GM18517 (cell line): ENCODE results near the gene C3.
"Not testable (repeated sequence)": the region's sequence is repeated elsewhere in the genome, so short reads cannot be mapped to it uniquely, and the experiment has no call there.

Experiments used
- ATAC-seq: cut with Tn5 transposase; IDR thresholded peaks from one replicate; pipeline ENCODE4 v1.9.1; 2021; ENCODE audit warnings: mild to moderate bottlenecking, moderate library complexity; ENCODE audit not compliant: unreplicated experiment

The C3 gene

DNA sequence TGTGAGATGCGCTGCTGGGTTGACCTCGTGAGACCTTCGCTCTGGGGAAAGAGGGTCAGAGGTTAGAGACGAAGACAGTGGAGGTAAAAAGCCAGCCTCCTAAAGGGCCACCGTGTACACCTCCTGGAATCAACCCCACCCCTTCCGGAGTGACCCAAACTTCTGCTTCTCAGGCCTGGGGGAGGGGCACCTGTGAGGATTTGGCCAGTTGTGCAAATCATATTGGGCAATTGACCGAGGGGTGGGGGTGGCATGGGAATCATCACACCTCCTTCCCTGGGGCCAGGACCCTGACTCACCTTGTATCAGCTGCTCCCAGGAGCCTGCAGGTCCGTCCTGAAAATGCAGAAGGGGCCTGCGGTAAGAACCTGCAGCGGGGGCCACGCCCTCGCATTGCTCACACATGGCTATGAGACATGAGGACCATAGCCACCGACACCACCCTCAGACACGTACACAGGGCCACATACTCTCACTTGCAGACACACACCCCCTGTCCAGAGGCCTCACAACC, 53.3 kb downstream of the C3 start:
- ATAC-seq = no peak

- no peak for ATAC-seq
Observed at GRCh38 chr19:6664916-6665315, 55.5 kb downstream of the C3 start.

GRCh38 chr19:6663236-6664201, 56.9 kb downstream of the C3 start:
- no peak for ATAC-seq

GRCh38 chr19:6662702-6663101, 57.7 kb downstream of the C3 start:
- no peak for ATAC-seq

DNA sequence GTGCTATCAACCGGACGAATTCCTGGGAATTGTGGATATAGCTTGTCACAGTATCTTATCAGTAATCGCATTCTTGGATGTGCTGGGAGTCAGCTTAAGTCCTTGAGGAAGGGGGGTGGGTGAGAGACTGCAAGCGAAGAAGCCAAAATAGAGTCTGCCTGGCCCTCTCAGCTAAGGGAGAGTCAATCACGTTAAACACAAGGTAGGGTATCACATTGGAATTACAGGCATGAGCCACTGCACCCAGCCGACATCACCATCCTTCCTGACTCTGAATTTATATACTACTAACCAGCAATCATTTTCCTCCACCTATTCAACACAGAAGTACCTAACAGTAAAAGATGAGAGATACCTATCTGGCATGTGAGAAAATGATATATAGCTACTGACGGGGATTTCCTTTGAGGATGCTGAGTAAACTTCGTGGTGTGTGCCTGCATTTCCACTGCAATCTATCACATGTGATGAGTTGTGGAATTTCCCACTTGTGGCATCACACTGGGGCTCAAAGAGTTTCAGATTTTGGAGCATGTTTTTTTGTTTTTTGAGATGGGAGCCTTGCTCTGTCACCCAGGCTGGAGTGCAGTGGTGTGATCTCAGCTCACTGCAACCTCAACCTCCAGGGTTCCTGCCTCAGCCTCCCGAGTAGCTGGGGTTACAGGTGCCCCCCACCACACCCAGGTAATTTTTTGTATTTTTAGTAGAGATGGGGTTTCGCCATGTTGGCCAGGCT, 58.8 kb downstream of the C3 start:
- not testable (repeated sequence) for ATAC-seq

GRCh38 chr19:6660930-6661329, 59.5 kb downstream of the C3 start:
- ATAC-seq = no peak

- ATAC-seq = not testable (repeated sequence)
Observed at GRCh38 chr19:6656390-6656789, 64.1 kb downstream of the C3 start.

GRCh38 chr19:6654347-6655310, 65.8 kb downstream of the C3 start:
- ATAC-seq = no peak

GRCh38 chr19:6652805-6653094, 67.7 kb downstream of the C3 start:
- no peak for ATAC-seq

DNA sequence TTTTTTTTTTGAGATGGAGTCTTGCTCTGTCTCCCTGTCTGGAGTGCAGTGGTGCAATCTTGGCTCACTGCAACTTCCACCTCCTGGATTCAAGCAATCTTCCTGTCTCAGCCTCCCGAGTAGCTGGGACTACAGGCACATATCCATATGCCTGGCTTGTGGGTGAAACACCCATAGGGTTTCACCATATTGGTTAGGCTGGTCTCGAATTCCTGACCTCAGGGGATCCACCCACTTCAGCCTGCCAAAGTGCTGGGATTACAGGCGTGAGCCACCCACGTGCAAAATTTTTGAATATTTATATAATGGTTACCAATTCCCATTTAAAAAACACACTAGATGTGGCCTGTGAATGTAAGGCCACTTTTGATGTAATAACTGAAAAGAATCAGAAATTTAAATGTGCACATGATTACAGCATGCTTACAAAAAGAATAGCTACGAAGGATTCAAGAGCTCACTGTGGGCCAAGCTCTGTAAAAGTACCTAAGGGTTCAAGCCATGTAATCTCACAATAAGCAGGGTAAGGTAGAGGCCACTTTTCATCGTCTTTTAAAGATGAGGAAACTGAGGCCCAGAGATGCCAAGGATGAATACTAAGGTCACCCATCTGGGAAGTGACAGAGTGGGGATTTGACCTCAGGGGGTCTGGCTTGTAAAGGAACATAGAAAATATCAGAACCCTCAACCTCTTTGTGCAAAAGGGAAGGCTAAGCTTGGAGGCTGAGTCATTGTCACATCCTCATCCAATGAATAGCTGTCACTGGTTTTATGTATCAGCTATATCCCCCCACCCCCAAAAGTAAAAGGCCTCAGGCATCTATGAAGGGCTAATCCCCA, 68.3 kb downstream of the C3 start:
- ATAC-seq = no peak

DNA sequence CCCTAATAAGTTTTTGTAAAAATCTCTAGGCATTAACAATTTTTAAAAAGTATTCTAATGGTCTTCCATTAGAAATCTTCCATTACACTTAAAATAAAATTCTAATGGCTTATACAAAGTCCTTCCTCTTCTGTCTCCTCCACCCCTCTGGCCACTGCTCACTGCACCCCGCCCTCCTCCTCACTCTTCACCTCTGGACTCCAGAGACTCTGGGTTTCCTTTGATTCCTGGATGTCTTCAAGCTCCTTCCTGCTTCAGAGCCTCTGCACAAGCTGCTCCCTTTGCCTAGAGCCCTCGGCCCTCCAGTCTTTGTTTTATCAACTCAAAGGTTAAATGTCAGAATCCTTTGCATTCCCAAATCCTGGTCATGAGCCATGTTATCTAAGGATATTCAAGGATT, 71.3 kb downstream of the C3 start:
- ATAC-seq = no peak

DNA sequence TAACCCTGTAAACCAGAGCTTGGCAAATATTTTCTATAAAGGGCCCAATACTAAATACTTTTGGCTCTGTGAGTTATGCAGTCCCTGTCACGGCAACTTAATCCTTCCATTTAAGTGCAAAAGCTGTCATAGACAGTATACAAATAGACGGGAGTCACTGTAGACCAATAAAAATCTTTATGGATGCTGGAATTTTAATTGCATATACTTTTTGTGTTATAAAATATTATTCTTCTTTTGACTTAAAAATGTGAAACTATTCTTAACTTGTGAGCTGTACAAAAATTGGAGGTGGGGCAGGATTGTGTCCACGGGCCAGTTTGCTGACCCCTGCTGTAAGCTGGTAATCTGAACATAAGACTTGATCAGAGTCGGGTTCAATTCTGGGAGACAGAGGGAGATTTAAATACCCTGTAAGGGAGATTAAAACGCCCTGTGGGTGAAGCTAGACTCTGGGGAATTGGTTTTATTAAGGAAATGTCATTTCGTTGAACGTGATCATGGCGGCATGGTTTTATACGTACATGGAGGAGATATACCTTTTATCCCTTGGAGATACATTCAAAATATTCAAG, 72.2 kb downstream of the C3 start:
- no peak for ATAC-seq

DNA sequence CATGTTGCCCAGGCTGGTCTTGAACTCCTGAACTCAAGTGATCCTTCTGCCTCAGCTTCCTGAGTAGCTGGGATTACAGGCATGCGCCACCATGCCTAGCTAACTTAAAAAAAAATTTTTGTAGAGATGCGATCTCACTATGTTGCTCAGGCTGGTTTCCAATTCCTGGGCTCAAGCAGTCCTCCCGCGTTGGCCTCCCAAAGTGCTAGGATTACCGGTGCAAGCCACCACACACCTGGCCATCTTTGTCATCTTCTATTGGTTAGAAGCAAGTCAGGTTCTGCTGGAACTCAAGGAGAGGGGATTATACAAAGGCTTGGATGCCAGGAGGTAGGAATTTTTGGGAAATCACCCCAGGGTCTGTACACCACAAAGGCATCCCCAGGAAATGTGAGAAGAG, 75.7 kb downstream of the C3 start:
- ATAC-seq = no peak

DNA sequence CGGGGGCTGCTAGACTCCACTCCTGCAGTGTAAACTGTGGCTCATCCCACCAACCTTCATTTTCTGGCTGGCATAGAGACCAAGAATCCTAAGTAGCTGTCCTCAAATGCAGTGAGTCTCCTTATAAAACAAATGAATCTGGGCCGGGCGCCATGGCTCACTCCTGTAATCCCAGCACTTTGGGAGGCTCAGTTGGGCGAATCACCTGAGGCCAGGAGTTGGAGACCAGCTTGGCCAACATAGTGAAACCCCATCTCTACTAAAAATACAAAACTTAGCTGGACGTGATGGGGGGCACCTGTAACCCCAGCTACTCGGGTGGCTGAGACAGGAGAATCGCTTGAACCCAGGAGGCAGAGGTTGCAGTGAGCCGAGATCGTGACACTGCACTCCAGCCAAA, 80.1 kb downstream of the C3 start:
- ATAC-seq = not testable (repeated sequence)

GRCh38 chr19:6639439-6639838, 81.0 kb downstream of the C3 start:
- ATAC-seq = no peak

- ATAC-seq = not testable (repeated sequence)
Observed at GRCh38 chr19:6633456-6633813, 87.0 kb downstream of the C3 start.

- not testable (repeated sequence) for ATAC-seq
Observed at GRCh38 chr19:6632747-6633455, 87.5 kb downstream of the C3 start.

DNA sequence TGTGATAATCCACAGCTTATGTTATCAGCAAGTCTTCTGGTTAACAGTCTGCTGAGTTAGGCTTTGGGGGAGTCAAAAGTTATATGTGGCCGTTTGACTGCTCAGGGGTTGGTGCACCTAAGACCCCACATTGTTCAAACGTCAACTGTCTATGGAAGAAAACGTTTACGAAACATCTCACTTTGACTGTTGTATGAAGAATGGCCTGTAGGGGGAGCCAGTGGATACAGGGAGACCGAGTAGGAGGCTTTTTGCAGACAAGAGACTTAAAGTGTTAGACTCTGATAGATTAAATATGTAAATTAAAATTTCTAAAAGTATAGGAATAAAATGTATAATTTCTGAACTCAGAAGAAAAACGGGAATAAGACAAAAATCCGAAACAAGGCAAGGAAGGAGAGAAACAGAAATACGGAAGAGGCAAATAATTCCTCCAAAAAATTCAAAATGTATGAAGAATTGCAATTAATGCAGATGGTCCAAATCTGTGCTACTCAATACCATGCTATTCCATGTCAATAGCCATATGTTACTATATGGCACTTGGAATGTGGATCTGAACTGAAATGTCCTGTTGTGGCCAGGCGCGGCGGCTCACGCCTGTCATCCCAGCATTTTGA, 88.3 kb downstream of the C3 start:
- ATAC-seq = no peak
